Measurements from ENCODE around the gene RAB37. TPM values are rescaled to one million over a fixed set of nuclear protein-coding genes. Genes with fewer than 3 reads are reported as not detected.

RAB37 gene
- total and polyA plus RNA-seq, 9 of the 15 experiments (the other 6 are each of a cell fraction or from before 2014, with no cell fraction given): 0.03 to 0.27 (median 0.11) TPM; not detected in 4

GRCh38 chr17:74778960-74779359 lies 41.9 kb downstream of the RAB37 start (continued):
- TF ChIP-seq ARID4B (CRISPR knock-in tag; IDR thresholded peaks at IDR 0.05) (no peak), DMBX1 (CRISPR knock-in tag; IDR thresholded peaks at IDR 0.05; ENCODE audit: borderline replicate concordance) (no peak), ZNF551 (CRISPR knock-in tag; IDR thresholded peaks at IDR 0.05) (no peak), HCFC1 (IDR thresholded peaks at IDR 0.05; ENCODE audit: low read depth, low read length) (no peak), ATF3 (IDR thresholded peaks at IDR 0.05) (peak; percentile 97), ATF3 (CRISPR knock-in tag; conservative IDR thresholded peaks at IDR 0.05) (no peak; the same call in 1 of the 2 replicates), THAP7 (CRISPR knock-in tag; IDR thresholded peaks at IDR 0.05) (no peak), THRA (IDR thresholded peaks at IDR 0.05) (no peak), ZNF668 (CRISPR knock-in tag; IDR thresholded peaks at IDR 0.05) (no peak), ZNF3 (CRISPR knock-in tag; IDR thresholded peaks at IDR 0.05) (no peak), FOXP4 (CRISPR knock-in tag; IDR thresholded peaks at IDR 0.05; ENCODE audit: borderline replicate concordance) (no peak), SRF (CRISPR knock-in tag; IDR thresholded peaks at IDR 0.05) (no peak), ZNF76 (CRISPR knock-in tag; IDR thresholded peaks at IDR 0.05; ENCODE audit: borderline replicate concordance) (no peak), TEAD2 (tag; IDR thresholded peaks at IDR 0.05) (no peak), EGR1 (conservative IDR thresholded peaks at IDR 0.05) (no peak)

All from K562 (cell line).